EH (cell line): ENCODE data around the gene DRP2.
"Not testable (repeated sequence)": the region's sequence is repeated elsewhere in the genome, so short reads cannot be mapped to it uniquely, and the experiment has no call there.

Experiments
- DNase-seq: peaks from one replicate; pipeline ENCODE4 v3.0.0-alpha.2; 2015; ENCODE audit warnings: low read depth

Gene DRP2

GRCh38 chrX:101232316-101232715 is 12.7 kb downstream of the DRP2 start:
- peak; percentile 36 for DNase-seq

DNA sequence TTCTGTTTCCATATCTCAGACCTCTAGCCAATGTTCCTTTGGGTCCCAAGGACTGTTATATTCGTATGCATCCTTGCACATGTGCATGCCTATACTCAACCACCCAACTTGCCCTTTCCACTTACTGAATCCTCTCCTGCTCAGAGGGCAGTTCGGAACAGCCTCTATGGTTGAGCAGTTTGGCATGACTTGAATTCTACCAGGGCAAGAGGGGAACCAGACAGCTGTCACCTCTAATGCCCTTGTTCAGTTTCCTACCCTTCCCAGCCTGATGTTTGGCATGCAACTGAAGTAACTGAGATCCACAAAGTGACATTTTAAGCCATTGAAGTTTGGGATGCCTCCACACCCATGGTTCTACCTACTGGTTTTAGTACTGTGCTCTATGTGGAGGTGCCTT is 17.5 kb downstream of the DRP2 start:
- no peak for DNase-seq

DNA sequence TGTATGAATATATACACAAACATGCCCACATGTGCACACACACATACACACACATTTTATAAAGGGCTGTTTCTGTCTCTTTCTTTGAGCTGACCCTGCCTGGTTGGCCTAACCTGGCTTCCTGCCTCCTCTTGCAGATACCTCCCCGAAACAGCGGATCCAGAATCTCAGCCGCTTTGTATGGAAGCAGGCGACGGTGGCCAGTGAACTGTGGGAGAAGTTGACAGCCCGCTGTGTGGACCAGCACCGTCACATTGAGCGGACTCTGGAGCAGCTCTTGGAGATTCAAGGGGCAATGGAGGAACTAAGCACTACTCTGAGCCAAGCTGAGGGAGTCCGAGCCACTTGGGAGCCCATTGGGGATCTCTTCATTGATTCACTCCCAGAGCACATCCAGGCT is 21.9 kb downstream of the DRP2 start:
- DNase-seq: no peak

GRCh38 chrX:101252634-101253033 is 33.0 kb downstream of the DRP2 start:
- DNase-seq: peak; percentile 10

DNA sequence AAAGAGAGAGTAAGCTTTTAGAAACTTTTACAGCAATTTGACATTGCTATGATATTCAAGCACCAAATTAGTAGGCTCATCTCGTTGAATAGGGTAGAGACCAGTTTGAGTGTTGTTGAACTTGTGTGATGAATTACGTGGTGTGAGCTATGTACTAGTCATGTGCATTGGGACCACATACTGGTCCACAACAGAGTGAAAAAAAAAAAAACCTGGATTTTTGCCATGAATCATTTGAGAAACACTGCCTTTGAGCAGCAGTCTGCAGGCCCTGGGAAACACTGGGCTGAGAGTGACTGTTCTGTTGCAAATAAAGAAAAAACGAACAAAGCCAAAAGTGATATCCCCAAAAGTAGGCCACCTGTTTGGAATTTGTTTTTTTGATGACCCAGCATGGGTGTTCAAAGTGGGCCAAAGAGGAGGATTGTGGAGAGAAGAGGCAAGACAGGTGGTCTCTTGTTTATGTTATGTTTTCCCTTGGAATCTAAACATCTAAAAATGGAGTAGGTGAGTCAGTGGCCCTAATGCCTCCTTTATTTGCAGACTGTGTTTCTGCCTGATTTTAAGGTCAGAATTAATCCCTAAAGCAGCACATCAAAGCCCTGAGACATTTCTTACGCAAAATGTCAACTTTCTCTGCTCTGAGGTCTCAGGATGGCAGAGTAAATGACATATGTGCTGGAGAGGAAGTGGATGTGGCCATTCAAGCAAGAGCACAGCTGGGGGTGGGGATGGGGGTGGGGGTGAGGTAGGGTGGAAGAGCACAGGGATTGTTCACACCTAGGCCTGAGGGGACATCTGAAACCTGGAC is 38.1 kb downstream of the DRP2 start:
- peak; percentile 15 for DNase-seq

- DNase-seq: no peak
These were observed 38.6 kb downstream of the DRP2 start for GRCh38 chrX:101258259-101258581.

- peak; percentile 40 for DNase-seq
These were observed 40.8 kb downstream of the DRP2 start for GRCh38 chrX:101260435-101260834.

- no peak for DNase-seq
These were observed 43.0 kb downstream of the DRP2 start for GRCh38 chrX:101262590-101262989.

DNA sequence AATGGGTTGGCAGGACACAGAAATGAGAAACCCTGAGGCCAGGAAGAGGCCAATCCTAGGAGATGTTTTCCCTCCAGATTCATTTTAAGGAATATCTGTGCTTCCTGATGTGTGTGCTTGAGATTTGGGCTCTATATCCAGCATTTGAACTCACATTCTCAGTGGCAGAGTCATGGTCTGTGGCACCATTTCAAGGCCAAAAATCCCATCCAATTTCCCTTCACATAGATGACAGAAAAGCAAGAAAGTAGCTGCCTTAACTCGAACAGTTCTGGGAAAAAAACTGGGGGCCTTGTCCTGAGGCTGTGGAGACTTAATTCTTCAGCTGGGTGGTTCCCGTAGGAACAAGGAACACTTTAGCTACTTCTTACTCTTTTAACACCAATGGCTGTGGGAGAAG is 44.2 kb downstream of the DRP2 start:
- peak; percentile 54 for DNase-seq

- peak; percentile 84 for DNase-seq
These were observed 46.4 kb downstream of the DRP2 start for GRCh38 chrX:101265869-101266428.

GRCh38 chrX:101274198-101274597 is 54.6 kb downstream of the DRP2 start:
- no peak for DNase-seq

DNA sequence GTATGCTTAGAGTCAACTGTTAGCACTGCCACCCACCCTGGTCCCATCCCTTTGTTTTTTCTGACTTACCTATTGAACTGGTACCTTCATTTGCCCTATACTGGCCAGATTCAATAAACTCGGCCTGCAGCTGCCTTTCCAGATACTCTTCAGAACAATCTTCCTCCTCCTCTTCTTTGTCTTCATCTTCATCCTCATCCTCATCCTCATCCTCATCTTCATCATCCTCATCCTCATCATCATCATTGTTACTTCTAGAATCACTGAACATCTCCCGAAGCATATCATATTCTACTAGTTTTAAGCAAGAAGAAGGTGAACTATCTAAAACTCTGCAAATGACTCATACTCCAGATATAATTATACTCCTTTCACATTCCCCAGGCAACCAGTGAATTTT is 56.7 kb downstream of the DRP2 start:
- DNase-seq: no peak

GRCh38 chrX:101287402-101287801 is 67.8 kb downstream of the DRP2 start:
- DNase-seq: peak; percentile 52

- no peak for DNase-seq
These were observed 71.5 kb downstream of the DRP2 start, which contains the start of gene TAF7L for GRCh38 chrX:101290957-101291603. TAF7L (minus strand) TSS chrX:101291334; CDS start chrX:101287543, 3,791 bp downstream.

- DNase-seq: not testable (repeated sequence)
These were observed 76.0 kb downstream of the DRP2 start for GRCh38 chrX:101295603-101296002.

DNA sequence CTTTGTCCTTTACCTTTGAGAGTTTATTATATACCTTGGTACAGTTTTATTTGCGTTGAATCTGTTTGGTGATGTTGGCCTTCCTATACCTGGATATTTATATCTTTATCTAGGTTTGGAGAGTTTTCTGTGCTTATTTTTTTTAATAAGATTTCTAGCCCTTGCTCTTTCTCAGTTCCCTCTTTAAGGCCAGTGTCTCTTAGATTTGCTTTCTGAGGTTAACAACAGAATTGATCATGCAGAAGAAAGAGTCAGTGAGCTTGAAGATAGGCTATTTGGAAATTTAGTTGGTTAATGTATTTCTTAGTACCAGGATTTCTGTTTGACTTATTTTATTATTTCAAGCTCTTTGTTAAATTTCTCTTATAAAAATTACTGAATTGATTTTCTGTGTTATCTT is 84.2 kb downstream of the DRP2 start:
- DNase-seq: no peak
